ENCODE results near the gene MAP3K5.
"Not testable (repeated sequence)": the region's sequence is repeated elsewhere in the genome, so short reads cannot be mapped to it uniquely, and the experiment has no call there.

MAP3K5 gene

GRCh38 chr6:136769124-136769523, 23.2 kb downstream of the MAP3K5 start:
- no peak for DNase-seq

- DNase-seq, result no peak
Observed at GRCh38 chr6:136767570-136768309, 24.5 kb downstream of the MAP3K5 start.

DNA sequence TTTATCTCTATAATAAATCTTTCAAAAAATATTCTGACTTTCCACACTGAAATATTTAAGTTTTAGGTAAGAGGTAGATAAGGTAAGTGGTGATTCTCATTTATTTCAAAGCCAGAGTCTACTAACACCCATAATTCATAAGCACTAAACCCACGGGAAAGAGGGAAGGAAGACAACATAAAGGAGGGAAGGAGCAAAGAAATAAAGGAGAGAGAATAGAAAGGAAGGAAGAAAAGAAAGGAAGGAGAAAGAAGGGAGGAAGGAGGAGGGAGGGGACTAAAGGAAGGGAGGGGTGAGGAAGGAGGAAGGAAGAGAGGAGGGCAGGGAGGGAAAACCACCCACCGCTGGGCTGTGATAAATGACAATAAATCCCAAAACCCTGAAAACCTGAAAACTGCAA, 25.2 kb downstream of the MAP3K5 start:
- DNase-seq, result no peak

GRCh38 chr6:136766274-136766673, 26.0 kb downstream of the MAP3K5 start:
- no peak for DNase-seq

DNA sequence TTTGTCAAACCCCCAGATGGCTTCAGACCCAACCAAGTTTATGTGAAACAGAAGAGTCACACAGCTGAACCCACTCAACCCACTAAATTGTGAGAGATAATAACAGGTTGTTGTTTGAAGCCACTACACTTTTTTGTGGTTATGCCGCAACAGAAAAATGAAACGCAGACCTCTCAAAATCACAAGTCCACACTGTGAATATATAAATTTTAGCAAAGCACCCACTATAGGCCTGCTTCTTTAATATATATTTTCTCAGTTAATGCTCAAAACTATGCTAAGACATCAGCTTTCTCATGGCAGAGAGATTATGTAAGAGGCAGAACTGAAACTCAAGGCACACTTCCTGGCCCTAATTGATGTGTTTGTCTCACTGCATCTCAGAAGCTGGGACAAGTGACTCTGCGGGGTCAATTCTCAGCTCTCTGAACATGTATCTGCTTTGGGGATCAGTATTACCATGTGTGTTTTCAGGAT, 27.7 kb downstream of the MAP3K5 start:
- DNase-seq, result no peak

GRCh38 chr6:136763716-136764516, 28.4 kb downstream of the MAP3K5 start:
- DNase-seq, result no peak

DNA sequence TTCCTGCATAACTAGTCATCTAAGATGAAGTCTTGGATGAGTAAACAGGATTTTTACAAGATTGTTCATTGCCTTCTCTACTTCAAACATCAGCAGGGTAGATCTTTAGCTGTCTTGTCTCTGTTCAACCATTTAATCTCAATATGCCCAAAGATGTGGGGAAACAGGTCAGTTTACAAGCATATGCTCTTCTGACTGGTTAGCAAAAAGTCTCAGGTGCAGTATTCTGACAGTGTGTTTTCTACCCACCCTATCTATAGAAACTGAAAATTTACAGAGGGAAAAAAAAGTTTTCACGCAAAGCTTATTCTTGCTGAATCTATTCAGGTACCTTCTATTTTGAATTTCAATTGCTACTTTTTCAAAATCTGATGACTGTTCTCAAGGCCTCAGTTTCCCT, 29.0 kb downstream of the MAP3K5 start:
- no peak for DNase-seq

- DNase-seq, result no peak
Observed at GRCh38 chr6:136762022-136762975, 30.0 kb downstream of the MAP3K5 start.

DNA sequence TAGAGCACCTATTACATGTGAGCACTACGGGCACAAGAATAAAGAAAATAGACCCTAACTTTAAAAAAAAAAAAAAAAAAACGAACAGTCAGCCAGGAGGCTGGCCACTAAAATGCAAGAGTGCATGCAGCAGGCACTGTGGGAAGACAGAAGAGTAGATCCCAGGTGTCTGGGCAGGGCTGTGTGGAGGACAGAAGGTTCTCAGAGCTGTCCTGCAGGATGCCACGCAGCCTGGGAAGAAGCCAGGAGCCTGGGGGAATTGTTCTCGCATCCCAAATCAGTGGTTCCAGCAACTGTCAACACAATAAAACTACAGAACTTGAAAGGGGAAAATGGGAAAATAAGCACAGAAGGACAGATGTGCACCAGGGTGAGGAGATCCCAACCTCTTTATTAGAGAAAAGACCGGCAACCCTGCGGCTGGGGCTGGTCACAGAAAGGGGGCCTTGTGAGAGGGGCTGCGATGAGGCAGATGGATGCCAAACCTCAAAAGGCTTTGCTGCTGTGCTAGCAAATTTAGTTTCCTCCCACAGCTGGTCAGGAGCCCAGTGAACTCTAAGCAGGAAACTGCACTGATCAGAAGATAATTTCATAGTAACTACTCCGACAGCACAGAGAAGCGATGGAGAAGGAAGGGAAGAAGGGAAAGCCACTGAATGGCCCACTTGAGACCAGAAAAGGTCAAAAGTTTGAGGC, 30.9 kb downstream of the MAP3K5 start:
- DNase-seq, result no peak

- DNase-seq, result not testable (repeated sequence)
Observed at GRCh38 chr6:136760781-136761180, 31.5 kb downstream of the MAP3K5 start.

GRCh38 chr6:136757150-136757549, 35.1 kb downstream of the MAP3K5 start:
- DNase-seq, result no peak

- DNase-seq, result no peak
Observed at GRCh38 chr6:136754820-136755219, 37.5 kb downstream of the MAP3K5 start.

- DNase-seq, result peak in 3 of 4 experiments; percentile 7 to 41 (median 24)
Observed at GRCh38 chr6:136753624-136754023, 38.7 kb downstream of the MAP3K5 start.

- no peak for DNase-seq
Observed at GRCh38 chr6:136752554-136752953, 39.7 kb downstream of the MAP3K5 start.

- no peak for DNase-seq
Observed at GRCh38 chr6:136751991-136752390, 40.3 kb downstream of the MAP3K5 start.

- no peak for DNase-seq
Observed at GRCh38 chr6:136751522-136751956, 40.7 kb downstream of the MAP3K5 start.

DNA sequence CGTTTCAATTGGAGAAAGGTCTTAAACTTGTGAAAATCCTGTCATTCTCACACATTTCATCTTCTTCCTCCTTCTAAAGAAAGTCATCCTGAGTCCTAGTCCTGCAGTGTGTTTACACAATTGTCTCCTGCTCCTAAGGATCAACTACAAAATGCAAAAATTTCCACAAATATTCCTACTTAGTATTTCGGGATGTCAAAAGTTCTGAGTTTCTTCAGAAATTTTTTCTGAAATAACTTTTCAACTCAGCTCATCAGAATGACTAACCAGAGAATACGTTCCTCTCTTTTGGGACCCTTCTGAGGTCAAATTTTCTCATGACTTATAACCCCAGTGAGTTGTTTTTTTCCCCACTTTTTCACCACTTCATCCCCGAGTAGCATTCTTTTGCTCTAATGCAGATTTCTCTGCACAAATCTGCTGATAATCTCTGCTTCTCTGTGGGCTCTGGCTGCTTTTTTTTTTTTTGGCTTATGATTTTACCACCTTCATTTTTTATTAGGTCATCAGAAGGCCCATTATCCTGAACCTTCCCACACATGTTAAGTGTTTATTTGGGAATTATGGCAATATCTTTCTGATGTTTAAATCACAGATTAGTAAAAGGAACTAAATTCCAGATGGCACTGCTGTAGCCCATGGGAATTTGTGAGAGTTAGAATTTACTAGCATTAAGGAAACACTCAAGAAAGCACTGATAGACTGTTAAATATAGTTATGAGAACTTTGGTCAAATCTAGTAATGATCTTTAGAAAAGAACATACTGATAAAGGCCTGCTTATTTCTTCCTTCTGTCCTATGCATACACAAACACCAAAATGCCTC, 41.4 kb downstream of the MAP3K5 start:
- DNase-seq, result no peak

- DNase-seq, result no peak
Observed at GRCh38 chr6:136749359-136749997, 42.8 kb downstream of the MAP3K5 start.

DNA sequence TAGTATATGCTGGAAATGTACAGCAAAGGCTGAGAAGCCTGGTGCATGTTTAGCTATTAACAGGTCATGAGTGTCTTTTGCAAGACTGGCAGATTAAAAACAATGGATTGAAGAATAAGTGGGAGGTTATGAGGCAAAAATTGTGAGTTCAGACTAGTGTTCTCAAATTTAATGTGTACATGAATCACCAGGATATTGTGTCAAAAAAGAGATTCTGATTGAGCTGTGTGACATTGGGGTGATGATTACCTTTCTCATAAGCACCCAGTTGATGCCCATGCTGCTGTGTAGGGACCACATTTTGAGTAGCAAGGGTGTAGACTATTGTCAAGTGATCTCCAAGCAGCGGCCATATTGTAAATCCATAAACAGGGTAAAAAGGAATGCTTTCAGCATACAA, 44.8 kb downstream of the MAP3K5 start:
- no peak for DNase-seq

DNA sequence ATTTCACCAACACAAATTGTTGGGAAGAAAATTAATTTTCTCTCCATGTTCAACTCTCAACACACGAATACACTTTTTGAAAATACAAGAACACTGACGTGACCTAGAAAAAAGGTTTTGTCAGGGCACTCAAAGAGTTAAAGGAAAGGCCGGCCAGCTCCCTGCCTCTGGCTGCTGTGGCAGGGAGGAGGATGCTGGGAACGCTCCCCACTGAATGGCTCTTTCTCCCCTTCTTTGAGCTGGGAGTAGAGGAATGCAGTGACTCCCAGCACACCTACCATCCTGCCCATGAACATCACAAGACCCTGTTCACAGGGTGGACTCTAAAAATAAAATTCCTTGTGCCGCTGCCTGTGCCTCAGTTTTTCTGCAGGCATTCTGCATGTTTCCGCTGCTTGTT, 47.0 kb downstream of the MAP3K5 start:
- DNase-seq, result no peak

DNA sequence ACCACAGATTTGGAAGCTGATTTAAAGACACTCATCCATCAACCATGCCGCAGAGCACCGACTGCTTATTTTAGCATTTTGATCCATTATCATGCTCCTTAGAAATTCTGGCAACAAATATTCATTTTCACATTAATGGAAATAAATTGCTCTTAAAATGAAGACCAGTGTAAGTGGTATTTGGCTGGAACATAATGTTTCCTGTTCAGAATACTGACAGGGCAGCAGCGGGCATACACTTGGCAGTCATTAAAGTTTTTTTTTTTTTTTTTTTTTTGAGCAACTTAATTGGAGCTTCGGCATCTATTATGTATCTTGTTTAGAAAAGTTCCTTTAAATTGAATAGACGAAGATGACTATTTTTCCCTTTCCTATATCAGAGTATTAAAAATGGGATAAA, 47.4 kb downstream of the MAP3K5 start:
- DNase-seq, result no peak

Measured in activated naive CD4-positive, alpha-beta T cell (primary cell).